Measurements from ENCODE around the gene EFCC1. TPM values are rescaled to one million over a fixed set of nuclear protein-coding genes. Genes with fewer than 3 reads are reported as not detected.

The EFCC1 gene
- total RNA-seq, 1 experiment from 2014 or later = 0.39 TPM

DNA sequence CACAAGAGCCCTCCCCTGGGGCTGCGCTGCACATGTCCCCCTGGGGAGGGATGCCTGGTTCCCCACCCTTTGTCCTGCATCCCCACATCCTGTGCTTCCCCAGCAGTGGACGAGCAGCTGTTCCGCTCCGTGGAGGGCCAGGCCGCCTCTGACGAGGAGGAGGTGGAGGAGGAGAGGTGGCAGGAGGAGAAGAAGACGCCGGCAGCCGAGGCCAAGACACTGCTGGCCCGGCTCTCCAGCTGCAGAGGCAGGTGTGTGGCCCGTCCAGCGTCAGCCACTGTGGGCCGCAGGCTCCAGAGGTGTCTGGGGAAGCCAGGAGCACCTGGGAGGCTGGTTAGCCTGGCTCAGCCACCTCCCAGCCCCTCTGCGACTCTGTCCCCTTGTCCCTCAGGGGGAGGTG lies 31.6 kb downstream of the EFCC1 start:
- no peaks in the 10 kb centered on the region for H3K27me3 Mint-ChIP-seq (ENCODE audit: insufficient read depth, unreplicated experiment)
- CTCF ChIA-PET = interaction anchor here (1.3 kb wide), 1 partner anchor 21 kb away, joined by 4 read pairs; no protein-coding TSS in a partner anchor

DNA sequence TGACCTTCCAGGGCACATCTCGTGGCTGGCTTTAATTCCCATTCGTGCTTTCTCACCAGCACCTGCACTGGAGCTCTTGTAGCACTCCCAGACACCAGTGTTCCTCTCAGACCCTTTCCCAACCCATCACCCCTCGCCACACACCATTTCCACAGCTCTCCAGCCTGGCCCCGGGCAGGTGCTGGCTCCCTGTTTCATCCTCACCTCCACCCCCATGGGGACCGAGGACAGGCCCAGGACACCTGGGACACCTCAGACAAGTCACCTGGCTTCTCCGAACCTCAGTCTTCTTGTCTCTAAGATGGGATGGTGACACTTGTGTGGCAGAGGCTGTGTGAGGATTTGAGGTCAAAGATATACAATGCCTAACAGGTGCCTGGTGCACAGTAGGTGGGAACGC lies 32.0 kb downstream of the EFCC1 start:
- no peaks in the 10 kb centered on the region for H3K27me3 Mint-ChIP-seq (ENCODE audit: insufficient read depth, unreplicated experiment)
- intact Hi-C loops (cut with micrococcal nuclease; ENCODE audit: unreplicated experiment) = no loop called here
- ChIA-PET CTCF (interaction anchor here (1.3 kb wide), 1 partner anchor 20 kb away, joined by 4 read pairs; no protein-coding TSS in a partner anchor), POLR2A (no interaction called here)
- H3K27ac Mint-ChIP-seq (ENCODE audit: unreplicated experiment) = no peak overlapping the region
- no peak overlapping the region for H3K4me3 Mint-ChIP-seq (ENCODE audit: unreplicated experiment)
- H3K36me3 ChIP-seq (ENCODE audit: control insufficient read depth, insufficient read depth, low read length) = no peaks in the 10 kb centered on the region
- no peak overlapping the region for H3K4me3 ChIP-seq (ENCODE audit: low read depth, low read length)
- no peaks in the 10 kb centered on the region for H3K36me3 Mint-ChIP-seq (ENCODE audit: insufficient read depth, unreplicated experiment)
- TF ChIP-seq, protein P1, sequence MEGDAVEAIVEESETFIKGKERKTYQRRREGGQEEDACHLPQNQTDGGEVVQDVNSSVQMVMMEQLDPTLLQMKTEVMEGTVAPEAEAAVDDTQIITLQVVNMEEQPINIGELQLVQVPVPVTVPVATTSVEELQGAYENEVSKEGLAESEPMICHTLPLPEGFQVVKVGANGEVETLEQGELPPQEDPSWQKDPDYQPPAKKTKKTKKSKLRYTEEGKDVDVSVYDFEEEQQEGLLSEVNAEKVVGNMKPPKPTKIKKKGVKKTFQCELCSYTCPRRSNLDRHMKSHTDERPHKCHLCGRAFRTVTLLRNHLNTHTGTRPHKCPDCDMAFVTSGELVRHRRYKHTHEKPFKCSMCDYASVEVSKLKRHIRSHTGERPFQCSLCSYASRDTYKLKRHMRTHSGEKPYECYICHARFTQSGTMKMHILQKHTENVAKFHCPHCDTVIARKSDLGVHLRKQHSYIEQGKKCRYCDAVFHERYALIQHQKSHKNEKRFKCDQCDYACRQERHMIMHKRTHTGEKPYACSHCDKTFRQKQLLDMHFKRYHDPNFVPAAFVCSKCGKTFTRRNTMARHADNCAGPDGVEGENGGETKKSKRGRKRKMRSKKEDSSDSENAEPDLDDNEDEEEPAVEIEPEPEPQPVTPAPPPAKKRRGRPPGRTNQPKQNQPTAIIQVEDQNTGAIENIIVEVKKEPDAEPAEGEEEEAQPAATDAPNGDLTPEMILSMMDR (IDR thresholded peaks at IDR 0.05; ENCODE audit: insufficient read depth in 1 of 2, low read depth in 1 of 2, low read length in 1 of 2, severe bottlenecking in 1 of 2, unreplicated experiment in 1 of 2) = no peak
- no peaks in the 10 kb centered on the region for H3K4me1 ChIP-seq
- H3K4me1 Mint-ChIP-seq (ENCODE audit: low read depth, unreplicated experiment) = no peaks in the 10 kb centered on the region
- H3K9me3 ChIP-seq = no peaks in the 10 kb centered on the region
- no peaks in the 10 kb centered on the region for H3K27me3 ChIP-seq (replicated peaks; ENCODE audit: control insufficient read depth, insufficient read depth, low read length)
- BruUV-seq (replicated peaks) = no TSS peak
- no peaks in the 10 kb centered on the region for H3K9me3 Mint-ChIP-seq (ENCODE audit: unreplicated experiment)
- DNase-seq = no peak

More for the DNA sequence above, 31.6 kb downstream of the EFCC1 start:
- Mint-ChIP-seq H3K9me3 (ENCODE audit: unreplicated experiment) (no peaks in the 10 kb centered on the region), H3K27ac (ENCODE audit: unreplicated experiment) (no peak overlapping the region), H3K4me3 (ENCODE audit: unreplicated experiment) (no peak overlapping the region), H3K4me1 (ENCODE audit: low read depth, unreplicated experiment) (no peaks in the 10 kb centered on the region), H3K36me3 (ENCODE audit: insufficient read depth, unreplicated experiment) (no peaks in the 10 kb centered on the region)
- no TSS peak for BruUV-seq (replicated peaks)
- no peaks in the 10 kb centered on the region for H3K4me1 ChIP-seq
- no peaks in the 10 kb centered on the region for H3K9me3 ChIP-seq
- no peaks in the 10 kb centered on the region for H3K27me3 ChIP-seq (replicated peaks; ENCODE audit: control insufficient read depth, insufficient read depth, low read length)
- TF ChIP-seq, protein P1 (IDR thresholded peaks at IDR 0.05; ENCODE audit: insufficient read depth in 1 of 2, low read depth in 1 of 2, low read length in 1 of 2, severe bottlenecking in 1 of 2, unreplicated experiment in 1 of 2) = no peak
- H3K4me3 ChIP-seq (ENCODE audit: low read depth, low read length) = no peak overlapping the region
- intact Hi-C loops (cut with micrococcal nuclease; ENCODE audit: unreplicated experiment) = no loop called here
- no peak for DNase-seq
- no peaks in the 10 kb centered on the region for H3K36me3 ChIP-seq (ENCODE audit: control insufficient read depth, insufficient read depth, low read length)
- POLR2A ChIA-PET = no interaction called here

DNA sequence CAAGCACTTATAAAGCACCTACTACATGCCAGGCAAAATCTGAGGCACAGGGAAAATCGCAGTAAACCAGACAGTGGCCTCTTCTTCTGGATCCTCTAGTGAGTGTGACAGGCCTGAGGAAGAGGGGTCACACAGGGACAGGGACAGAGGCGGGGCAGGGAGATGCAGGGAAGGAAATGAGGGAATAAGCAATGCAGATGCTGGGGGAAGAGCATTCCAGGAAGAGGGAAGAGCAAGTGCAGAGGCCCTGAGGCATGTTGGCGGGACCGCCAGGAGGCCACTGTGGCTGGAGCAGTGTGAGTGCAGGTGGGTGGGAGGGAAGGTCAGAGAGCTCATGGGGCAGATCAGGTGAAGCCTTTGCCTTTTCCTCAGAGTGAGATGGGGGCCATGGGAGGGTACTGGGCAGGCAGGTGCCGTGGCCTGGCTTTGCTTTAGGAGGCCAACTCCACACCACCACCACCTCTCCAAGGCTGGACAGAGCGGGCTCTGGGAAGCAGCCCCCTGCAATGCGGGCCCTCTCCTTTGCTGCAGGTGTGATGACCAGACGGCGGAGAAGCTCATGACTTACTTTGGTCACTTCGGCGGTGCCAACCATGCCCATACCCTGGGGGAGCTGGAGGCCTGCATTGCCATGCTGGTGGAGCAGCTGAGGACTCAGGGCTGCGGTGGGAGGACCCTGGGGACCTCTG lies 32.7 kb downstream of the EFCC1 start:
- no peaks in the 10 kb centered on the region for H3K4me1 ChIP-seq
- no peaks in the 10 kb centered on the region for H3K27me3 Mint-ChIP-seq (ENCODE audit: insufficient read depth, unreplicated experiment)
- ChIA-PET POLR2A (no interaction called here), CTCF (no interaction called here)
- H3K4me1 Mint-ChIP-seq (ENCODE audit: low read depth, unreplicated experiment) = no peaks in the 10 kb centered on the region
- no peak for DNase-seq
- TF ChIP-seq, protein P1 (IDR thresholded peaks at IDR 0.05; ENCODE audit: insufficient read depth in 1 of 2, low read depth in 1 of 2, low read length in 1 of 2, severe bottlenecking in 1 of 2, unreplicated experiment in 1 of 2) = no peak
- no peaks in the 10 kb centered on the region for H3K36me3 ChIP-seq (ENCODE audit: control insufficient read depth, insufficient read depth, low read length)
- H3K9me3 Mint-ChIP-seq (ENCODE audit: unreplicated experiment) = no peaks in the 10 kb centered on the region
- H3K4me3 Mint-ChIP-seq (ENCODE audit: unreplicated experiment) = no peak overlapping the region
- H3K4me3 ChIP-seq (ENCODE audit: low read depth, low read length) = no peak overlapping the region
- H3K36me3 Mint-ChIP-seq (ENCODE audit: insufficient read depth, unreplicated experiment) = no peaks in the 10 kb centered on the region
- H3K27me3 ChIP-seq (replicated peaks; ENCODE audit: control insufficient read depth, insufficient read depth, low read length) = no peaks in the 10 kb centered on the region
- no peak overlapping the region for H3K27ac Mint-ChIP-seq (ENCODE audit: unreplicated experiment)
- no TSS peak for BruUV-seq (replicated peaks)
- H3K9me3 ChIP-seq = no peaks in the 10 kb centered on the region
- intact Hi-C loops (cut with micrococcal nuclease; ENCODE audit: unreplicated experiment) = no loop called here
